Hepatocyte (in vitro differentiated cells): ENCODE data around the gene IL12RB2.

ENCODE experiments used
- CTCF ChIP-seq: fragments of 200-600 bp; sonication (generic); IDR thresholded peaks from 2 replicates; pipeline ENCODE4 v1.5.1; 2016; ENCODE audit warnings: antibody characterized with exemption, mild to moderate bottlenecking; ENCODE audit not compliant: poor library complexity
- EZH2 ChIP-seq: fragments of 200-600 bp; sonication (generic); IDR thresholded peaks from 2 replicates; pipeline ENCODE4 v1.6.1; 2016; ENCODE audit warnings: antibody characterized with exemption, mild to moderate bottlenecking, borderline replicate concordance

GRCh38 chr1:67382292-67382691 is 74.6 kb downstream of the IL12RB2 start:
- no peak for TF ChIP-seq EZH2
- no peak for TF ChIP-seq CTCF
